Esophagus (tissue), 2 donors: ENCODE results near the gene ATP13A3. TPM values are rescaled to one million over a fixed set of nuclear protein-coding genes. Genes with fewer than 3 reads are reported as not detected.
"Not testable (repeated sequence)": the region's sequence is repeated elsewhere in the genome, so short reads cannot be mapped to it uniquely, and the experiment has no call there.

Source experiments
- H3K27ac ChIP-seq, 2 donors: one replicate each; pipeline ENCODE4 v1.5.1; 2013; ENCODE audit warnings: low read depth in 2 of 2, mild to moderate bottlenecking in 2 of 2, inconsistent platforms in 1 of 2, low read length in 1 of 2, moderate library complexity in 1 of 2
- H3K27me3 ChIP-seq, 2 donors: one replicate each; pipeline ENCODE4 v1.6.1; 2013; ENCODE audit warnings: low read length in 2 of 2, control low read depth in 1 of 2, mild to moderate bottlenecking in 1 of 2; ENCODE audit not compliant: insufficient read depth in 2 of 2, control insufficient read depth in 1 of 2
- H3K36me3 ChIP-seq, 2 donors: one replicate each; pipeline ENCODE4 v1.6.1; 2013; ENCODE audit warnings: low read length in 1 of 2; ENCODE audit not compliant: control insufficient read depth in 2 of 2, insufficient read depth in 2 of 2
- H3K4me1 ChIP-seq, 2 donors: one replicate each; pipeline ENCODE4 v1.6.1; 2013; ENCODE audit warnings: low read length in 1 of 2; ENCODE audit not compliant: control insufficient read depth in 2 of 2, insufficient read depth in 2 of 2
- H3K4me3 ChIP-seq, 2 donors: one replicate each; pipeline ENCODE4 v1.5.1; 2013; ENCODE audit warnings: low read length in 2 of 2, mild to moderate bottlenecking in 2 of 2, low read depth in 1 of 2, moderate library complexity in 1 of 2
- H3K9me3 ChIP-seq, 2 donors: one replicate each; pipeline ENCODE4 v1.6.1; 2013; ENCODE audit warnings: mild to moderate bottlenecking in 2 of 2, low read depth in 1 of 2, low read length in 1 of 2, moderate library complexity in 1 of 2; ENCODE audit not compliant: control insufficient read depth in 2 of 2, insufficient read depth in 1 of 2
- WGBS, 2 donors: extraction: QIAGEN DNeasy Blood & Tissue Kit; methylation state at CpG; one replicate each; pipeline ENCODE4 v1.1.7; 2013; 5-methylcytosine and 5-hydroxymethylcytosine counted together
- polyA plus RNA-seq, 2 donors: library from polyadenylated mRNA; stranded (reverse); fragments of 200-250 nt; gene quantifications; one replicate each; pipeline ENCODE4 v1.2.3, GENCODE V29; 2013
- donor health status: healthy with polysubstance abuse.
- donor health status: Bipolar disorder and iron deficiency.

ATP13A3 gene
- polyA plus RNA-seq, 2 donors = 9.6 to 12.2 TPM

- not testable (repeated sequence) for H3K4me1 ChIP-seq, H3K27ac ChIP-seq, H3K36me3 ChIP-seq, H3K9me3 ChIP-seq, H3K4me3 ChIP-seq, H3K27me3 ChIP-seq
- 86 to 95% methylated on average over 5 of the region's 5 CpGs for WGBS, 2 donors
Measured at GRCh38 chr3:194520201-194520600, 33.4 kb upstream of the ATP13A3 start.

GRCh38 chr3:194518652-194519051 is 31.9 kb upstream of the ATP13A3 start:
- no peak overlapping the region for H3K4me3 ChIP-seq
- no peak overlapping the region for H3K27ac ChIP-seq
- H3K9me3 ChIP-seq = no peaks in the 10 kb centered on the region
- H3K4me1 ChIP-seq = peaks cover 3 to 4% of the 10 kb centered on the region in 2 donors
- no peaks in the 10 kb centered on the region for H3K36me3 ChIP-seq
- WGBS, 2 donors = 60 to 75% methylated on average over 2 of the region's 2 CpGs
- H3K27me3 ChIP-seq = no peaks in the 10 kb centered on the region

- H3K36me3 ChIP-seq = no peaks in the 10 kb centered on the region
- H3K4me1 ChIP-seq = peaks cover 3 to 4% of the 10 kb centered on the region in 2 donors
- no peak overlapping the region for H3K4me3 ChIP-seq
- WGBS, 2 donors = 62 to 63% methylated on average over 6 of the region's 6 CpGs
- H3K9me3 ChIP-seq = no peaks in the 10 kb centered on the region
- no peaks in the 10 kb centered on the region for H3K27me3 ChIP-seq
- no peak overlapping the region for H3K27ac ChIP-seq
Measured at GRCh38 chr3:194517333-194517732, 30.5 kb upstream of the ATP13A3 start.

GRCh38 chr3:194514626-194515025 is 27.8 kb upstream of the ATP13A3 start:
- no peaks in the 10 kb centered on the region for H3K4me1 ChIP-seq
- H3K36me3 ChIP-seq = no peaks in the 10 kb centered on the region
- H3K27ac ChIP-seq = no peak overlapping the region
- H3K27me3 ChIP-seq = no peaks in the 10 kb centered on the region
- 43 to 61% methylated on average over 4 of the region's 4 CpGs for WGBS, 2 donors
- H3K4me3 ChIP-seq = no peak overlapping the region
- H3K9me3 ChIP-seq = no peaks in the 10 kb centered on the region

- Histone ChIP-seq H3K27me3 (no peaks in the 10 kb centered on the region), H3K4me1 (no peaks in the 10 kb centered on the region), H3K27ac (no peak overlapping the region), H3K4me3 (no peak overlapping the region), H3K9me3 (no peaks in the 10 kb centered on the region), H3K36me3 (no peaks in the 10 kb centered on the region)
- 76 to 85% methylated on average over 5 of the region's 5 CpGs for WGBS, 2 donors
Measured at GRCh38 chr3:194512895-194513601, 26.2 kb upstream of the ATP13A3 start.

GRCh38 chr3:194508491-194509453 is 22.0 kb upstream of the ATP13A3 start:
- no peaks in the 10 kb centered on the region for H3K9me3 ChIP-seq
- H3K4me3 ChIP-seq = no peak overlapping the region
- WGBS, 2 donors = 70 to 76% methylated on average over 14 of the region's 14 CpGs
- no peak overlapping the region for H3K27ac ChIP-seq
- no peaks in the 10 kb centered on the region for H3K36me3 ChIP-seq
- H3K4me1 ChIP-seq = no peaks in the 10 kb centered on the region
- no peaks in the 10 kb centered on the region for H3K27me3 ChIP-seq

- Histone ChIP-seq H3K4me3 (no peak overlapping the region), H3K4me1 (no peaks in the 10 kb centered on the region), H3K27me3 (no peaks in the 10 kb centered on the region), H3K36me3 (no peaks in the 10 kb centered on the region), H3K27ac (no peak overlapping the region), H3K9me3 (no peaks in the 10 kb centered on the region)
- 87 to 88% methylated on average over 12 of the region's 12 CpGs for WGBS, 2 donors
Measured at GRCh38 chr3:194507571-194507970, 20.8 kb upstream of the ATP13A3 start.

GRCh38 chr3:194505791-194506415 is 19.1 kb upstream of the ATP13A3 start:
- Histone ChIP-seq H3K27me3 (no peaks in the 10 kb centered on the region), H3K27ac (no peak overlapping the region), H3K4me1 (no peaks in the 10 kb centered on the region), H3K9me3 (no peaks in the 10 kb centered on the region), H3K36me3 (no peaks in the 10 kb centered on the region), H3K4me3 (no peak overlapping the region)
- 77 to 84% methylated on average over 5 of the region's 5 CpGs for WGBS, 2 donors

GRCh38 chr3:194504861-194505260 is 18.1 kb upstream of the ATP13A3 start:
- Histone ChIP-seq H3K4me3 (no peak overlapping the region), H3K27ac (no peak overlapping the region), H3K9me3 (no peaks in the 10 kb centered on the region), H3K4me1 (no peaks in the 10 kb centered on the region), H3K36me3 (no peaks in the 10 kb centered on the region), H3K27me3 (no peaks in the 10 kb centered on the region)
- WGBS, 2 donors = 91% methylated on average over 7 of the region's 7 CpGs
